OCI-LY1 (cell line): ENCODE data around the gene MR1.

ENCODE experiments used
- H2AFZ ChIP-seq: fragments of 200-600 bp; sonication (generic), shearing (Covaris generic); 2 replicates; pipeline ENCODE4 v1.6.0; 2014; ENCODE audit warnings: antibody characterized with exemption, mild to moderate bottlenecking, low read length
- H3F3A ChIP-seq: fragments of 200-600 bp; sonication (generic), shearing (Covaris generic); 2 replicates; pipeline ENCODE4 v1.6.0; 2014; ENCODE audit warnings: mild to moderate bottlenecking, antibody characterized with exemption, low read length, moderate library complexity; ENCODE audit not compliant: insufficient read depth
- H3K27ac ChIP-seq: fragments of 200-600 bp; sonication (generic); 2 replicates; pipeline ENCODE4 v1.5.1; 2014; ENCODE audit warnings: low read length, mixed run types, mild to moderate bottlenecking, low read depth; ENCODE audit not compliant: poor library complexity, severe bottlenecking
- H3K27me3 ChIP-seq: fragments of 200-600 bp; sonication (generic); 2 replicates; pipeline ENCODE4 v1.6.0; 2014; ENCODE audit warnings: antibody characterized with exemption, mild to moderate bottlenecking, low read length, moderate library complexity; ENCODE audit not compliant: insufficient read depth
- H3K36me3 ChIP-seq: fragments of 200-600 bp; sonication (generic); 2 replicates; pipeline ENCODE4 v1.6.1; 2014; ENCODE audit warnings: mild to moderate bottlenecking, antibody characterized with exemption, low read length, moderate library complexity, mixed read lengths; ENCODE audit not compliant: insufficient read depth
- H3K4me1 ChIP-seq: fragments of 200-600 bp; sonication (generic); 2 replicates; pipeline ENCODE4 v1.5.1; 2014; ENCODE audit warnings: mild to moderate bottlenecking, low read length, moderate library complexity; ENCODE audit not compliant: insufficient read depth, severe bottlenecking
- H3K4me2 ChIP-seq: fragments of 200-600 bp; sonication (generic), shearing (Covaris generic); 2 replicates; pipeline ENCODE4 v1.6.1; 2014; ENCODE audit warnings: low read length
- H3K4me3 ChIP-seq: fragments of 200-600 bp; sonication (generic); 2 replicates; pipeline ENCODE4 v1.5.1; 2014; ENCODE audit warnings: low read length, low read depth, mild to moderate bottlenecking, mixed read lengths; ENCODE audit not compliant: poor library complexity, severe bottlenecking
- H3K79me2 ChIP-seq: fragments of 200-600 bp; shearing (Covaris generic); 2 replicates; pipeline ENCODE4 v1.6.1; 2016; ENCODE audit warnings: mixed run types, low read length, mixed read lengths; ENCODE audit not compliant: insufficient read depth
- H3K9ac ChIP-seq: fragments of 200-600 bp; sonication (generic), shearing (Covaris generic); 2 replicates; pipeline ENCODE4 v1.6.1; 2014; ENCODE audit warnings: mild to moderate bottlenecking, low read length, mixed read lengths
- H3K9me2 ChIP-seq: fragments of 200-600 bp; sonication (generic), shearing (Covaris generic); 2 replicates; pipeline ENCODE4 v1.6.1; 2014; ENCODE audit warnings: low read depth, mild to moderate bottlenecking, low read length, mixed read lengths
- H3K9me3 ChIP-seq: fragments of 200-600 bp; shearing (Covaris generic); 2 replicates; pipeline ENCODE4 v1.6.1; 2014; ENCODE audit warnings: low read length, mixed read lengths
- H4K20me1 ChIP-seq: fragments of 200-600 bp; sonication (generic), shearing (Covaris generic); 2 replicates; pipeline ENCODE4 v1.6.0; 2016; ENCODE audit warnings: mild to moderate bottlenecking, low read length; ENCODE audit not compliant: insufficient read depth
- EZH2 ChIP-seq: fragments of 200-600 bp; sonication (generic), shearing (Covaris generic); IDR thresholded peaks from 2 replicates; pipeline ENCODE4 v1.8.0; 2017; ENCODE audit warnings: borderline replicate concordance, mixed run types, mild to moderate bottlenecking, antibody characterized with exemption, low read length, moderate library complexity, mixed read lengths
- TF ChIP-seq, protein P1 (sequence below): fragments of 200-600 bp; sonication (generic), shearing (Covaris generic); IDR thresholded peaks from 2 replicates; pipeline ENCODE4 v1.5.1; 2017; ENCODE audit warnings: mild to moderate bottlenecking, antibody characterized with exemption, low read length, moderate library complexity, mixed read lengths

Gene MR1

DNA sequence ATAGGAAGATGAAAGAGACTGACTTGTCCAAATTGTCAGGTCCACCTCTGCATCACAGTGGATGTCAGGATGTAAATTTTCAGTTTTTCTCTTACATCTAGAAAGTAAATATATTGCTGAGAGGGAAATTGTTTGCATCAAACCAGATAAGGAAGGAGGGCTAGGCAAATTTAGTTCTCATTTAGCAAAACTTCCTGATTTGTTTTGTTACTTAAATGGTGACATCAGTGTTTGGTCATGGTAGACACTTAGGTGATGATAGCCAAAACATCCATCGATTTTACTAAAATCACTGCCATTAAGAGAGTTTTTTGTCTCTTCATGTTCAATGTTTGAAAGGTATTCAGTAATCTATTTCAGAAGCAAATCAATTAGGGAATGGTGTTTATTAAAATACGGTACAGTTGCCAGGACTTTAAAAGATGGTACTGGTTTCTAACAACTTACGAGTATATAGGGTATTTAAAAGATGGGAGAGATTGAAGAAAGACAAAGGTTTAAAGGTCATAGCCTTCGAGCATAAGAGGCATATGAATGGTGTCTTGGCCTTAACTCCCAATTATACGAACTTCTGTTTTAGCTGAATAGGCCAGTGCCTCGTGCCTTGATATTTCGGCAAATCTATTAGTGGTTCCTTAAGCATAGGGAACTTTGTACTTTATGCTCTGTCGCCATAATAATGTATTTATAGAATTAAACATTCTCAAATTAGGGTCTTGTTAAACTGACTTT, 57.7 kb downstream of the MR1 start:
- H3F3A ChIP-seq = no peaks in the 10 kb centered on the region
- H3K9me3 ChIP-seq = no peaks in the 10 kb centered on the region
- H3K27ac ChIP-seq = no peak overlapping the region
- H3K4me2 ChIP-seq = peak overlapping the region; percentile 98
- H3K79me2 ChIP-seq = no peaks in the 10 kb centered on the region
- H3K9ac ChIP-seq = no peak overlapping the region
- H2AFZ ChIP-seq = no peak overlapping the region
- H3K27me3 ChIP-seq = no peaks in the 10 kb centered on the region; the same call in 1 of the 2 replicates
- peaks cover 35% of the 10 kb centered on the region for H3K4me1 ChIP-seq
- H4K20me1 ChIP-seq = no peaks in the 10 kb centered on the region
- H3K9me2 ChIP-seq = no peaks in the 10 kb centered on the region
- peak overlapping the region; percentile 87 for H3K4me3 ChIP-seq
- H3K36me3 ChIP-seq = no peaks in the 10 kb centered on the region; the same call in 1 of the 2 replicates
- no peak for TF ChIP-seq EZH2
- TF ChIP-seq, protein P1, sequence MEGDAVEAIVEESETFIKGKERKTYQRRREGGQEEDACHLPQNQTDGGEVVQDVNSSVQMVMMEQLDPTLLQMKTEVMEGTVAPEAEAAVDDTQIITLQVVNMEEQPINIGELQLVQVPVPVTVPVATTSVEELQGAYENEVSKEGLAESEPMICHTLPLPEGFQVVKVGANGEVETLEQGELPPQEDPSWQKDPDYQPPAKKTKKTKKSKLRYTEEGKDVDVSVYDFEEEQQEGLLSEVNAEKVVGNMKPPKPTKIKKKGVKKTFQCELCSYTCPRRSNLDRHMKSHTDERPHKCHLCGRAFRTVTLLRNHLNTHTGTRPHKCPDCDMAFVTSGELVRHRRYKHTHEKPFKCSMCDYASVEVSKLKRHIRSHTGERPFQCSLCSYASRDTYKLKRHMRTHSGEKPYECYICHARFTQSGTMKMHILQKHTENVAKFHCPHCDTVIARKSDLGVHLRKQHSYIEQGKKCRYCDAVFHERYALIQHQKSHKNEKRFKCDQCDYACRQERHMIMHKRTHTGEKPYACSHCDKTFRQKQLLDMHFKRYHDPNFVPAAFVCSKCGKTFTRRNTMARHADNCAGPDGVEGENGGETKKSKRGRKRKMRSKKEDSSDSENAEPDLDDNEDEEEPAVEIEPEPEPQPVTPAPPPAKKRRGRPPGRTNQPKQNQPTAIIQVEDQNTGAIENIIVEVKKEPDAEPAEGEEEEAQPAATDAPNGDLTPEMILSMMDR = no peak

DNA sequence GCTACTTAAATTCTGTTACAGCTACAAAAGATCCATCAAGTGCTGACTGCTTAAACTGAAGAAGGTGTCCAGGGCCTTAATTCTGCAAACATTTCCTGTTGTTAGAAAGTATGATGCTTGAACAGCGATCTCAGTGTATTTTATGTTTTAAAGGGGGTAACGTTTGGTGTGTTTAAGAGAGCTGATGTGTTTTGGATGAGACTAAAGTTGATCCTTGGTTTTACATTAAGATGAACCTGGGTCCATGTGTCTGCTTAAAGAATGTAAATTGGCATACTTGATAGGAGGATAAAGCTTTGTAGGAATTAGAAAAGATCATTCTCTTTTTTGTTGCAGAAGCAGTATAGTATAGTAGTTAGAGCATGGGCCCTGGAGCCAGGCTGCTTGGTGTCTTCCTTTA, 58.3 kb downstream of the MR1 start:
- Histone ChIP-seq H3K9me3 (no peaks in the 10 kb centered on the region), H3K79me2 (no peaks in the 10 kb centered on the region), H3K4me3 (no peak overlapping the region), H2AFZ (no peak overlapping the region), H3K4me2 (no peak overlapping the region), H3F3A (no peaks in the 10 kb centered on the region), H3K36me3 (no peaks in the 10 kb centered on the region; the same call in 1 of the 2 replicates), H3K9me2 (no peaks in the 10 kb centered on the region), H3K27me3 (no peaks in the 10 kb centered on the region; the same call in 1 of the 2 replicates), H3K9ac (no peak overlapping the region), H3K27ac (no peak overlapping the region), H3K4me1 (peaks cover 34% of the 10 kb centered on the region), H4K20me1 (no peaks in the 10 kb centered on the region)
- TF ChIP-seq EZH2 = no peak
- TF ChIP-seq, protein P1 = no peak

DNA sequence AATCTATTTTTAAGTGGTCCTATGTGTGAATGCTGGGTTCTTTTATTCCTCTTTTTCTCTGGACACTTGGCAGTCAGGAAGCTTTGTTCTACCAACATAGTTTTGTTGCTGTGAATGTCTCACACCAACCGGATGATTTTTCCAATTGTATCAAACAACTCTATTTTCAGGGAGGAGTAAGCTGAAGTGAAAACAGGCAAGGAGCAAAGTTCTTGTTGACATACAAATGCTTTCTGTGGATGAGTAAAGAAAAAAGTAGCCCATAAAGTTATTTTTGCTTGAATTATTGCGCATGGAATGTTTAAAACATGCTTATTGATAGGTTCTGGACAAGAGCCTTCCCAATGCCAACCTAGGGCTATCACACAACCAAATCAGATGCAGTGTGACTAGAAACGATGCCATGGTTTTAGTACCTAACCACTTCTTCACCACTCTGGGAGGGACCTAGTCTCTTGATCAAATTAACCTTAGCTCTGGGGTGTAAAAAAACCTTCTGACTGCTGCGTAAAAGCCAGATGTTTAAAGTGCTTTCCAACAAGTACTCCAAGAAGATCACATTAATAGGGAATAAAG, 59.2 kb downstream of the MR1 start:
- no peak for TF ChIP-seq EZH2
- TF ChIP-seq, protein P1 = no peak
- Histone ChIP-seq H3K4me1 (peaks cover 25% of the 10 kb centered on the region), H3K27ac (no peak overlapping the region), H2AFZ (no peak overlapping the region), H3K9ac (no peak overlapping the region), H3K36me3 (no peaks in the 10 kb centered on the region; the same call in 1 of the 2 replicates), H4K20me1 (no peaks in the 10 kb centered on the region), H3K4me3 (no peak overlapping the region), H3F3A (no peaks in the 10 kb centered on the region), H3K9me2 (no peaks in the 10 kb centered on the region), H3K4me2 (no peak overlapping the region), H3K9me3 (no peaks in the 10 kb centered on the region), H3K27me3 (no peaks in the 10 kb centered on the region; the same call in 1 of the 2 replicates), H3K79me2 (no peaks in the 10 kb centered on the region)
